IPS DF 4.7 (cell line): ENCODE data around the gene TEX54.
A peak's percentile ranks its signal among the peaks of the same experiment; 100 is the strongest.

Source experiments
- DNase-seq: peaks from one replicate; pipeline ENCODE4 v3.0.0-alpha.2; 2013; ENCODE audit warnings: low spot score; ENCODE audit errors: extremely low read depth

TEX54 gene

GRCh38 chr11:62788991-62789390 is 43.6 kb downstream of the TEX54 start:
- DNase-seq = no peak

- DNase-seq = peak; percentile 93
These were observed 45.5 kb downstream of the TEX54 start, which contains the start of gene TMEM179B for GRCh38 chr11:62787005-62787759. TSS of gene TMEM179B (plus strand) at chr11:62787402. CDS start at chr11:62787432, 30 bp downstream.

- no peak for DNase-seq
These were observed 46.2 kb downstream of the TEX54 start for GRCh38 chr11:62786318-62787004.

DNA sequence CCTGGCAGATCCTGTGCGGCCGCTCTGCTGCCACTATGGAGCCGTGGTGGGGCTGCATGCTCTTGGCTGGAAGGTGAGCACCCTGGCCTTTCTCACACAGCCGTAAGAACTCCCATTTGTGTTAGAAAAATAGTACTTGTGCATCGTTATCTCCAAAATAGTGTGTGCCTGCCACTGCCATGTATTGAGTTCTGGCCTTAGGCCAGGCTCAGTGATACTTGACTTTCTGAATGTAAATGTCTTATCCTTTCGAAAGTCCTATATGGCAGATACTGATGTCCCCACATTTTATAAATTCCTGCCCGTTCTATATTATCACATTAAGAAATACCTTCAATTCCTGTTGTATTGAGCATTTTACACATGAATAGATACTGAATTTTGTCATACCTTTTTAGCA is 49.9 kb downstream of the TEX54 start:
- DNase-seq = no peak
